Measurements from ENCODE around the gene ARSK.

The ARSK gene

GRCh38 chr5:95615164-95615467 lies 60.2 kb downstream of the ARSK start:
- in situ Hi-C loops (cut with MboI; ENCODE audit: low pct_unique_long_range_greater_than_20kb, low sequenced_read_pairs, unreplicated experiment) = no loop called here
- TF ChIP-seq CTCF (IDR thresholded peaks at IDR 0.05; ENCODE audit: extremely low read depth, insufficient read depth, missing control alignments) = no peak
- DNase-seq (ENCODE audit: low spot score) = no peak

- in situ Hi-C loops (cut with MboI; ENCODE audit: low pct_unique_long_range_greater_than_20kb, low sequenced_read_pairs, unreplicated experiment) = no loop called here
- no peak for TF ChIP-seq CTCF (IDR thresholded peaks at IDR 0.05; ENCODE audit: extremely low read depth, insufficient read depth, missing control alignments)
- DNase-seq (ENCODE audit: low spot score) = peak; percentile 40
Observed at GRCh38 chr5:95617057-95617456, 62.2 kb downstream of the ARSK start.

GRCh38 chr5:95619096-95619495 lies 64.2 kb downstream of the ARSK start:
- TF ChIP-seq CTCF (IDR thresholded peaks at IDR 0.05; ENCODE audit: extremely low read depth, insufficient read depth, missing control alignments) = no peak
- in situ Hi-C loops (cut with MboI; ENCODE audit: low pct_unique_long_range_greater_than_20kb, low sequenced_read_pairs, unreplicated experiment) = no loop called here
- no peak for DNase-seq (ENCODE audit: low spot score)

GRCh38 chr5:95619514-95620029 lies 64.7 kb downstream of the ARSK start:
- TF ChIP-seq CTCF (IDR thresholded peaks at IDR 0.05; ENCODE audit: extremely low read depth, insufficient read depth, missing control alignments) = no peak
- in situ Hi-C loops (cut with MboI; ENCODE audit: low pct_unique_long_range_greater_than_20kb, low sequenced_read_pairs, unreplicated experiment) = no loop called here
- no peak for DNase-seq (ENCODE audit: low spot score)

- DNase-seq (ENCODE audit: low spot score) = peak; percentile 79
- peak; percentile 38 for TF ChIP-seq CTCF (IDR thresholded peaks at IDR 0.05; ENCODE audit: extremely low read depth, insufficient read depth, missing control alignments)
- in situ Hi-C loops (cut with MboI; ENCODE audit: low pct_unique_long_range_greater_than_20kb, low sequenced_read_pairs, unreplicated experiment) = no loop called here
Observed at GRCh38 chr5:95620030-95620869, 65.3 kb downstream of the ARSK start, which contains the start of gene GPR150. Gene GPR150 (plus strand): TSS chr5:95620087. CDS start chr5:95620276, 189 bp downstream.

GRCh38 chr5:95620870-95621838 lies 66.3 kb downstream of the ARSK start:
- no peak for TF ChIP-seq CTCF (IDR thresholded peaks at IDR 0.05; ENCODE audit: extremely low read depth, insufficient read depth, missing control alignments)
- in situ Hi-C loops (cut with MboI; ENCODE audit: low pct_unique_long_range_greater_than_20kb, low sequenced_read_pairs, unreplicated experiment) = no loop called here
- peak; percentile 58 for DNase-seq (ENCODE audit: low spot score)
